Uterus (tissue), 4 donors: ENCODE results near the gene ARHGEF11. TPM values are rescaled to one million over a fixed set of nuclear protein-coding genes. Genes with fewer than 3 reads are reported as not detected.

Source experiments
- DNase-seq, 2 donors: peaks; one replicate each; pipeline ENCODE4 v3.0.0-alpha.2; 2019 to 2020
- H3K27ac ChIP-seq, 2 donors: fragments of 200-600 bp; sonication (generic); 1 replicate in 1 of 2; 2 replicates in 1 of 2; pipeline ENCODE4 v1.5.1; 2016 to 2018
- H3K27me3 ChIP-seq, 2 donors: fragments of 200-600 bp; sonication (generic); one replicate each; pipeline ENCODE4 v1.5.1; 2018 to 2019; ENCODE audit warnings: control low read depth in 1 of 2
- H3K36me3 ChIP-seq, 2 donors: fragments of 200-600 bp; sonication (generic); one replicate each; pipeline ENCODE4 v1.5.1; 2019; ENCODE audit warnings: control low read depth in 1 of 2
- H3K4me1 ChIP-seq, 2 donors: fragments of 200-600 bp; sonication (generic); one replicate each; pipeline ENCODE4 v1.5.1; 2018 to 2019; ENCODE audit warnings: control low read depth in 1 of 2
- H3K4me3 ChIP-seq, 2 donors: fragments of 200-600 bp; sonication (generic); 1 replicate in 1 of 2; 2 replicates in 1 of 2; pipeline ENCODE4 v1.5.1; 2018 to 2019; ENCODE audit warnings: mild to moderate bottlenecking in 1 of 2
- H3K9me3 ChIP-seq, 2 donors: fragments of 200-600 bp; sonication (generic); one replicate each; pipeline ENCODE4 v1.5.1; 2019; ENCODE audit warnings: control low read depth in 1 of 2
- POLR2A ChIP-seq, 2 donors: fragments of 450-650 bp; IDR thresholded peaks; one replicate each; pipeline ENCODE4 v1.6.1; 2016; ENCODE audit warnings: antibody characterized with exemption in 2 of 2, mild to moderate bottlenecking in 1 of 2, moderate library complexity in 1 of 2
- intact Hi-C: fragments of 100-400 bp; cut with DNase I; formaldehyde crosslinking; loops from one replicate; pipeline ENCODE4 v1.15.1; 2023; ENCODE audit warnings: low total_unique reads
- total RNA-seq, 4 donors: library from RNA; depleted of rRNA in 3 of 4; stranded (reverse); fragments of >200 nt in 3 of 4; gene quantifications; one replicate each; pipeline versions ENCODE4 v1.1.0 to v1.2.4, GENCODE V29; 2014 to 2023
- TF ChIP-seq, protein P1 (sequence below), 4 experiments: fragments of 200-600 bp in 2 of 4; fragments of 450-650 bp in 2 of 4; sonication (generic) in 2 of 4; IDR thresholded peaks; one replicate each; pipeline ENCODE4 v1.5.1; 2016 to 2019; ENCODE audit warnings: antibody characterized with exemption in 4 of 4, mild to moderate bottlenecking in 2 of 4, moderate library complexity in 1 of 4
- donor health status: DM: yes; HTN: yes; CAD: no.

Gene ARHGEF11
- total RNA-seq, 4 donors from 2014 or later: 28.2 to 65.3 (median 40.5) TPM

DNA sequence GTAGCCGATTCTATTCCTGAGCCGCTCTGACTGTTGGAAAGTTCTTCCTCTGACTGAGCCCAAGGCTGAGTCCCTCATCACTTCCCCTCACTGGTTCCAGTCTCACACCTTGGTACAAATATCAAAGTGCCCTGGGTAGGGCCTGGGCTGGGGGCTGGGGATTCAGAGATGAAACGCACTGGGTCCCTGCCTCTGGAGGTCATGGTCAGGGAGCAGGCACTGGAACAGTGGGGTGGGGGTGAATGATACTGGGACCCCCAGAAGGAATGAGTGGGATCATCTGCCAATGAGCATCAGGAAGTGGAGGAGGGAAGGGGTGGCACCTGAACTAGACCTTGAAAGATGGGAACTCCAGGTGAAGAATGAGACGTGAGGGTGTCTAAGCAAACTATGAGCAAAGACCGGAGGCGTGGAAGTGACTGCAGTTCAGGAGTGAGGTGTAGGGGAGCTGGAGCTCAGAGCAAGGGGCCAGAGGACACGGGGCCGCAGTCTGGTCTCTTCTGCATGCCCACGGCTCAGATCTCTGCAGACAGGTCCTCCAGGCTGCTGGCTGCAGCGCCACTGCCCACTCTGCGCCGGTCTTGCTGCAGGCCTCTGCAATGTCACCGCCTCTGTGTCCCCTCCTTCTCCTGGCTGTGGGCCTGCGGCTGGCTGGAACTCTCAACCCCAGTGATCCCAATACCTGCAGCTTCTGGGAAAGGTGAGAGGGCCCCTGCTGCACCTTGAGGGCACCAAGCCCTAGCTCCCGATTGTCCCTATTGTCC is 142.0 kb downstream of the ARHGEF11 start:
- Histone ChIP-seq H3K4me1 (peaks cover 0 to 5% of the 10 kb centered on the region in 2 donors), H3K4me3 (no peak overlapping the region), H3K9me3 (no peaks in the 10 kb centered on the region), H3K27me3 (no peaks in the 10 kb centered on the region), H3K36me3 (no peaks in the 10 kb centered on the region), H3K27ac (peak overlapping the region in 1 of 2 donors; percentile 64)
- no peak for DNase-seq
- intact Hi-C loops: no loop called here
- TF ChIP-seq, protein P1, sequence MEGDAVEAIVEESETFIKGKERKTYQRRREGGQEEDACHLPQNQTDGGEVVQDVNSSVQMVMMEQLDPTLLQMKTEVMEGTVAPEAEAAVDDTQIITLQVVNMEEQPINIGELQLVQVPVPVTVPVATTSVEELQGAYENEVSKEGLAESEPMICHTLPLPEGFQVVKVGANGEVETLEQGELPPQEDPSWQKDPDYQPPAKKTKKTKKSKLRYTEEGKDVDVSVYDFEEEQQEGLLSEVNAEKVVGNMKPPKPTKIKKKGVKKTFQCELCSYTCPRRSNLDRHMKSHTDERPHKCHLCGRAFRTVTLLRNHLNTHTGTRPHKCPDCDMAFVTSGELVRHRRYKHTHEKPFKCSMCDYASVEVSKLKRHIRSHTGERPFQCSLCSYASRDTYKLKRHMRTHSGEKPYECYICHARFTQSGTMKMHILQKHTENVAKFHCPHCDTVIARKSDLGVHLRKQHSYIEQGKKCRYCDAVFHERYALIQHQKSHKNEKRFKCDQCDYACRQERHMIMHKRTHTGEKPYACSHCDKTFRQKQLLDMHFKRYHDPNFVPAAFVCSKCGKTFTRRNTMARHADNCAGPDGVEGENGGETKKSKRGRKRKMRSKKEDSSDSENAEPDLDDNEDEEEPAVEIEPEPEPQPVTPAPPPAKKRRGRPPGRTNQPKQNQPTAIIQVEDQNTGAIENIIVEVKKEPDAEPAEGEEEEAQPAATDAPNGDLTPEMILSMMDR (IDR thresholded peaks at IDR 0.05): no peak
- no peak for TF ChIP-seq POLR2A (IDR thresholded peaks at IDR 0.05)

DNA sequence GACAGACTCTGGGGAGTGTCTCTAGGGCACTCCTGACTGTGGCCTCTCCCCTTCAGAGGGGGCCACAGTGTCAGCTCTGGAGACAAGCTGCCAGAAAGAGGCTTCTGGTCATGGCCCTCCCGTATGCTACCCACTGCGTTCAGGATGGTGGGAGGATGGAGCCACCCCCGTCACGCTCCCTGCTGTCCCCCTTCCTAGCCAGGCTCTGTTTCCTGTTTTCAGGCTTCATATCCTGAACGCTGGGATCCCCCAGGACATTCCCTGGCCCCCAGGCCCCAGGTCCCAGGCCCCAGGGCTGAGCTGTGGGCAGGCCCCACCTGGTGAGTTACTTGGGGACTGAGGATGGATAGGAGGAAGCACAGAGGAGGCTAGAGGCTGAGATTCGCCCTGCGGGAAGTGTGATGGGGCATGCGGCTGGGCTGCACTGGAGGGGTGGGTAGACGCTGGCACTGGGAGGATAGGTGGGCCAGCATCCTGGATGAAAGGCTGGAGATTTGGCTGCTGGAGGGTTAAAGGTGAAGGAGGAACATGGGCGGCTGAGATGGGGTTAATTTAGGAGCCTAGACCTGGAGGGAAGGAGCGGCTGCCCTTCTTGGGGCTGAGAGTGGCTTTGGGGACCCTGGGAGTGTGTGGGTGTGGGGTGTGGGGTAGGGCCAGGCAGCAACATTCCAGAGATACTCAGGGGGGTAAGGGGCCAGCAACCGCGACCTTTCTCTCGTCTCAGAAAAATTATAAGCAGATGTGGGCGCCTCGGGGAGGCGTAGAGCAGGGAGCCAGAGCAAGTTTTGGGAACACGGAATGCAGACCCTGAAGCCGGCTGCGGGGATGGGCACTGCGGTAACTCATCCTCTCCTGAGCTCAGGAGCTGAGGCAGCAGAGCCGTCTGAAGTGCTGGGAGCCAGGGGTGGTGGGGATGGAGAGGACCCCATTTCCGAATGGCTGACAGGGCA is 143.3 kb downstream of the ARHGEF11 start:
- Histone ChIP-seq H3K36me3 (no peaks in the 10 kb centered on the region), H3K27me3 (no peaks in the 10 kb centered on the region), H3K9me3 (no peaks in the 10 kb centered on the region), H3K27ac (peak overlapping the region; percentile 42 to 64), H3K4me3 (no peak overlapping the region), H3K4me1 (peaks cover 0 to 5% of the 10 kb centered on the region in 2 donors)
- intact Hi-C loops: no loop called here
- no peak for TF ChIP-seq POLR2A (IDR thresholded peaks at IDR 0.05)
- TF ChIP-seq, protein P1 (IDR thresholded peaks at IDR 0.05): no peak
- no peak for DNase-seq

DNA sequence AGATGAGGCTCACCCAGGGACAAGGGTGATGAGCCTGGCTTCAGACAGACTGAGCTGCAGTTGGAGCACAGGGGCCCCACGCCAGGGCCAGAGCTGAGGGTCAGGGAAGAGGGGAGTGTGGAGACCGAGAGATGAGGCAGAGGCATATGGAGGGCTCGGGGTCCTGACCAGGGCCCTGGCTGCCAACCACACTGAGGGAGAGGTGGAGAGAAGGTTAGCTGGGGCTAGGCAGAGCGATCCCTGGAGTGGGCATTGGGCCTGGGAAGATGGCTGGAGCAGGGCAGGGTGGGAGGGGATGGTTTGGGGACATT is 144.0 kb downstream of the ARHGEF11 start:
- Histone ChIP-seq H3K9me3 (no peaks in the 10 kb centered on the region), H3K4me1 (peaks cover 0 to 9% of the 10 kb centered on the region in 2 donors), H3K27ac (peak overlapping the region; percentile 42 to 64), H3K4me3 (no peak overlapping the region), H3K36me3 (no peaks in the 10 kb centered on the region), H3K27me3 (no peaks in the 10 kb centered on the region)
- DNase-seq: no peak
- TF ChIP-seq, protein P1 (IDR thresholded peaks at IDR 0.05): no peak
- TF ChIP-seq POLR2A (IDR thresholded peaks at IDR 0.05): no peak
- intact Hi-C loops: no loop called here

- Histone ChIP-seq H3K4me3 (no peak overlapping the region), H3K27ac (peak overlapping the region; percentile 42 to 64), H3K27me3 (no peaks in the 10 kb centered on the region), H3K4me1 (peaks cover 0 to 11% of the 10 kb centered on the region in 2 donors), H3K9me3 (no peaks in the 10 kb centered on the region), H3K36me3 (no peaks in the 10 kb centered on the region)
- DNase-seq: no peak
- TF ChIP-seq POLR2A (IDR thresholded peaks at IDR 0.05): no peak
- TF ChIP-seq, protein P1 (IDR thresholded peaks at IDR 0.05): no peak
- intact Hi-C loops: no loop called here
Observed at GRCh38 chr1:156900896-156901589, 144.5 kb downstream of the ARHGEF11 start.
